ENCODE measurements around the gene PKNOX2.
"Not testable (repeated sequence)": the region's sequence is repeated elsewhere in the genome, so short reads cannot be mapped to it uniquely, and the experiment has no call there.

PKNOX2 gene

DNA sequence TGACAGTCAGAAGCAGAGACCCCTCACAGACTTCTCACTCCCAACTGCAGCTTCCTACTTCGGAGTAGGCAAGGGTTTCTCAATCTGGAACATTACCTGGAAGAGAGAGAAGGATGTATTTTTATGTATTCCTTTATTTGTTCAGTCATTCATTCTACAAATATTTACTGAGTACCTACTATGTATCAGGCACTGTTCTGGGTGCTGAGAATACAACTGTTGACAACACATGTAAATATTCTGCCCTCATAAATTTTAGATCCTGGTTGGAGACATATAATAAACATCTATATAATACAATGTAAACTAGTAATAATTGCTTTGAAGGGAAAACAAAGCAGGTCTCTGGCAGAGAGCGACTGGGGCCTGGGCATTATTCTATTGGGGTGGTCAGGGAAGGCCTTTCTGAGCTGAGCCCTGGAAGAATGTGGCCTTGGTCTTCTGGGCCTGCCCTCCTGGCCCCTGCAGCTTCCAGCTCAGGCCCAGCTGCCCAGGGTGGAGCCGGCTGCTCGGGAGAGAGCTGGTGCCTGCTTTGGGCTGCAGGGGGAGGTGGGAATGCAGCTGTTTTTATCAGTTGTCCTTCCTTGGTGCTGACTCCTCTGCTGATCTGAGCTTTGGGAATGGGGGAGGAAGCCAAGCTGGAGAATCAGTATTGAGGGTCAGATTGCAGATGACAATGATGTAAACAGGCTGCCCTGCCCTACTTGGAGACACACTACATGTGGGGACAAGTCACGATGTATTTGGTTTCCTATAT lies 46.8 kb downstream of the PKNOX2 start:
- no peak for DNase-seq

DNA sequence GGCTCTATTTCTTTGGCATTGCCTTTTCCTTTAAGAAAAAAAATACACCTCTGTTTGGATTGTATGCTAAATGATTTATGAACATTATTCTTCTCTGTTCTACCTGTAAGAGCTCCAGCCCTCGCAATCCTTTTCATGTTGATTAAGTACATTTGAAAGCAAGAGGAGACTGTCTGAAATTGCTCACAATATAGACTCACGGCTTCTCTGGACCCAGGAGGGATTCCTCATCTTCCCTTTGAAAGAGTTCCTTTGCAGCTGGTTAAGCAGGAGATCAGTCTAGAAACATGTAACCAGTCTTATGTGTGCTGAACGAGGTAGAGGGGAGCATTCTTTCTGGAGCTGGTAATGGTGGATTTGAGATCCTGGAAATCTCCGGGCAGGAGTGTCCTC lies 47.4 kb downstream of the PKNOX2 start:
- no peak for DNase-seq

DNA sequence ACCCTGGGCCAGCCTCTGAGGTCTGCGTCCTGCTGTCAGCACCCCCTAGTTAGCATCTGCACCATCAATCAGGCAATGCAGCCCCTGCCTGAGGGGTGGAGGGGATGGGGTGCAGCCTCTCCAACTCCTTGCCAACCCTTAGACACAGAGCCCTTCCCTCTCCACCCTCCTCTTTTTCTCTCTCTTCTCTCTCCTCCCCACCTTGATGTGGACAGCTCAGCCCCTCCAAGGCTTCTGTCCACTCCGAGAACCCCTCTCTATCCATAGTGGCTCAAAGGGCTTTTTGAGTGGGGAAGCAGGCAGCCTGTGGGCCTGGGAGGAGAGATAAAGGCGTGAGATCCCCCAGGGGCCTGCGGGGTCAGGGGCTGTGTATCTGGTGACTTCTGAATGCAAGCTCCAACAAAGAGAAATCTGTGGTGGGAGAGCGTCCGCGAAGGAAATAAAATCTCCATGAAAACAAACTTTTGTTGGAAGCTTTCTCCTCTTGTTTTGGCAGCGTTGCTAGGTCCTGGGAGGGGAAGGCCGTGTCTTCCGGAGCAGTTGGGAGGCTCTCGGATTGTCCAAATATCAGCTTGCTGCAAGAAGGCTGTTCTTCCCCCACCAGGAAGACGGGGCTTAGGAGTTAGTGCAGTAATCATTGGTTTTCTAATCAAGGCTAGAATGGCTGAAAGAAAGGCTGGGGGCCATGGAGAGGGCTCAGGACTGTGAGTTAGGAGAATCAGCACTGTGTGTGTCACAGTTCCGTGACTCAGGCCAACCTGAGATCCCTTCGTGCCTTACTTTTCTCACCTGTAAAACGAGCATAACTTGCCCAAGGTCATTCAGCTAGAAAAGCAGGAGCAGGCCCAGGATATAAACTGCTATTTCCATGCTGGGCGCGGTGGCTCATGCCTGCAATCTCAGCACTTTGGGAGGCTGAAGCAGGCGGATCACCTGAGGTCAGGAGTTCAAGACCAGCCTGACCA lies 50.3 kb downstream of the PKNOX2 start:
- no peak for DNase-seq

DNA sequence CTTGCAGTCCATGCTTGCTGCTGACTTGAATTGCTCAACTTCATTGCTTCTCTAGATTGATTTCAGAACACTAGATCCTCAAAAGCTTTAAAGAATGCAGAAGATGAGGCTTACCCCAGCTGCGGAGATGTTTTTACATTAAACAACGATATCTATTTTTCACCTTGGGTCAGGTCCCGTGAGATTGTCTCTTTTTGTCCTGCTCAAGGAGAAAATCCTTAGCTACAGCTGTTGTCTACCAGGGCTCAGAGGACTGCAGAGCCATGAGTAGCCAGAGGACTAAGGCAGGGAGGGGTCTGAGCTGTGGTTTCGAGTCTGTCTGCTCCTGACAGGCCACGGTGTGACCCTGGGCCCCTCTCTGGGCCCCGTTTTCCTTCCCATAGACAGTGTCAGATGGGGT lies 51.4 kb downstream of the PKNOX2 start:
- no peak for DNase-seq

DNA sequence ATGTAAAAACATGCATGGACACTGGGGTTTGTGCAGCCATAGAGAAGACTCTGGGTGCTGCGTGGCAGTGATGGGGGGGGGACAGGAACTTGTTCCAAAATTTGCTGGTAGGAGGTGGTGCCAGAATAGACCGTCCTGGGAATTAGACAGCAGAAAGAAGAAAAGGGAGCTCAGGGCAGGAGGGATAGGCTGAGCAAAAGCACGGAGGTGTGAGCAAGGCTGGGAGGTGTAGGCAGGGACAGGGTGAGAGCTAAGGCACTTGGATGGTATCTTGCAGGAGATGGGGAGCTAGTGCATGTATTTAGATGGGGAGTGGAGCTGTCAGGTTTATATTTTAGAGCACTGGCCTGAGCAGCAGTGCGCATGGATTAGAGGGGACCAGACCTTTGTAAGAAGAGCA lies 53.8 kb downstream of the PKNOX2 start:
- DNase-seq: no peak

DNA sequence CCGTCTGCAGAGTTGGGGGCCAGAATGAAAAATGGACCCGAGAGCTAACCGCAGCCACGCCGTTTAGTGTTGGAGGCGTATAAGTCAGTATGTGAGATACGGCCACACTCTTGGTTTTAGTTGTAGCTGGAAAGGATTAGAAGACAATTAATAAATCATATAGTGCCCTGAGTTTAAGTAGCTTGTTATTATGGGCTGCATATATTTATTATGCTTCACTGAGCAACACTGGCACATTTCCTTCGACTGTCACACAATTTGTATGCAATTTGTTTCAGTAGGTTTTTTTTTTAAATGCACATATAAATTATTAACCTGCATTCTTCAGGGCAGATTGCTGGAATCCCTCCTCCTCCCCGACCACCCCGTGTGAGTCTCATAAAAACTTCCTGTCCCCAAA lies 56.9 kb downstream of the PKNOX2 start:
- DNase-seq: no peak

DNA sequence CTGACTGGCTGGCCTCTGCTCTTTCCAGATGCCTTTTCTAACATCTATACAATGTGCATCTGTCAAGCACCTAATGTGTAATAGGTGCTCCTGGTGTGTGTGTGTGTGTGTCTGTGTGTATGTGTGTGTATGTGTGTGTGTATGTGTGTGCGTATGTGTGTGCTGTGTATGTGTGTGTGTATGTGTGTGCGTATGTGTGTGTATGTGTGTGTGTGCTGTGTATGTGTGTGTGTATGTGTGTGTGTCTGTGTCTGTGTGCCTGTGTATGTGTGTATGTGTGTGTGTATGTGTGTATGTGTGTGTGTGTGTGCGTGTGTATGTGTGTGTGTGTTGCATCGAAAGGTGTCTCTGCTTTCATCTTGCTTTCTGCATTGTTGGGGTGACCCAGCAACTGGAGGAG lies 57.9 kb downstream of the PKNOX2 start:
- DNase-seq: no peak

DNA sequence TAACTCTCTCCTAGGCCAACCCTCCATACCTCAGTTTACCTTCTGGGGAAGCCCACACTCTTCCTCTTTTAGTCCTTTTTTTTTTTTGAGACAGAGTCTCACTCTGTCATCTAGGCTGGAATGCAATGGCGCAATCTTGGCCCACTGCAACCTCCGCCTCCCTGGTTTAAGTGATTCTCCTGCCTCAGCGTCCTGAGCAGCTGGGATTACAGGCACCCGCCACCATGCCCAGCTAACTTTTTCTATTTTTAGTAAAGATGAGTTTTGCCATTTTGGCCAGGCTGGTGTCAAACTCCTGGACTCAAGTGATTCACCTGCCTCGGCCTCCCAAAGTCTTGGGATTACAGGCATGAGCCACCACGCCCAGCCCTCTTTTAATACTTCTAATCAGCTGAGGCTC lies 58.6 kb downstream of the PKNOX2 start:
- not testable (repeated sequence) for DNase-seq

DNA sequence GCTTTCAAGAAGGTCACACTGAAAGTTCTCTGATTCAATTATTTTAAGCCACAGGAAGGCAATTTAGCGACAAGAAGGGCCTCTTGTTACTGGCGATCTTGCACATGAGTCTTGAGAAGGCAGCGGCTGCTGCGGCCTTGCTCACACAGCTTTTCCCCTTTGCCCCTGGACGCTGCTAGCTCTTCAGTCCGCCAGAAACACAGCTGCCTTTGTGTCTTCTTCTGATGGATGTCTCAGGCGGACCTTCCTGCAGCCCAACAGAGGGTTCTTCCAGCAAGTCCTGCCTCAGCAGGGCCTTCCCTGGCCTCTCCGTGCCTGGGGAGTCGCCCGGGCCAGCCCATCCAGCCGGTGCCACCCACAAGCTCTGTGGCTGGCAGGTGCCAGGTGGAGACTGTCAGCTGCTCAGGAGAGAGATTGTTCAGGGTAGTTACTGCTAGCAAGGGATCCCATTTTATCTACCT lies 59.4 kb downstream of the PKNOX2 start:
- no peak for DNase-seq

DNA sequence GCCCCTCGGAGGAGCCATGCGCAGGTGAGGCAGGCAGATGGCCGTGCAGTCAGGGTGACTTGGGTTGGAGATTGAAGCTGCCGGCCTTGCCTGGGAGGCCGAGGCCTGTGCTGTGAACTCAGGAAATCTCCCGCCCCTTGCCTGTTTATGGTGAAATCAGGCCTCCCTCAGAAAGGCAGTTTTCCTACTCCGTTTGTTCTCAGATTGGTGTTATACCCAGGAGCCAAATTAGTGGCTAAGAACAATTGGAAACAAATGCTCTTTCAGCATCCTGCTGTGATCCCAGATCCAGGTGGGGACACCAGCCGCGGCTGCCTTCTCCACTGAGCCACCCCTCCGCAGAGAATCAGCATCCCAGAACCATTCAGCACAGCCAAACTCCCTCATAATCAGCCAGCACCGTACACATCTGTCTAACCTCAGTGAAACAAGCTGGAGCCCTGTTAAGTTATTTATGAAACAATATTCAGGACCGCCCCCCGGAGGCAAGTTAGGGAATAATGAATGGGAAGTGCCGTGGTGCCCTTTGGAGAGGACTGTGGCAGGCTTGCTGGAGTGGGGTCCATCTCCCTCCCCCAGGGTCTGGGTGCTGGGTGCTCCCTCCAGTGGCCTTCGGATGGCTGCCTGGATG lies 60.0 kb downstream of the PKNOX2 start:
- DNase-seq: no peak

DNA sequence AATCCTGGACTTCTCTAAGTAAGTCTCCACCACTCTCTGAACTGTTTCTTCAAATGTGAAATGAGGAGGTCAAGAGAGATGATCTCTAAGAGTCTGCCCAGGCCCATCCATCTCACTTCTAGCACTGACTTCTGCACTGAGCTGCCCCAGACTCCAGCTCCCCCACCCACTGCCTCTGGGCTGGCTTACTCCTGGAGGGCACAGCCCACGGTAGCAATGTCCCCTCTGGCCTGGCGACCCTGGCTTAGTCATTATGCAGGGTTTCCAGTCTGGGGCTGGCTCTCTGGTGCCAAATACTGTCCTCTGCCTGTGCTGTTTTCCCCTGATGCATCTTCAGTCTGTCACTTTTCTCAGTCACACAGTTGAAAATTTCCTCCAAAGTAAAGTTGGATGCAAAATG lies 60.9 kb downstream of the PKNOX2 start:
- DNase-seq: no peak

DNA sequence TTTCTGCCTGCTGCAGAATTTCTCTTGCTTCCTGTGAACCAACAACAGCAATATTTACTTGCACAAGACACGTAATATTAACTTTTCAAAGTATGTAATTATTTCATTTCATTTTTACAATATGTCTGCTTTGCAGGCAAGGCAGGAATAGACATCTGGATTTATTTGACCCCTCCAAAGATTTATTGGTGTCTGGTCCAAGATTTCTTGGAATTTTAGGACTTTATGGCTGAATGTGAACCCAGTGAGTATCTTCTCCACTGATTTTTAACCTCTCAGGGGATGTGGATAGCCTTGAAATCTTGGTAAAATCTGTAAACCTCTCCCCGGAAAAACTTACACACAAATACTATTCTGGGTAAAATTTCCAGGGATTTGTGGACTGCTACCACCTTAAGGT lies 61.5 kb downstream of the PKNOX2 start:
- DNase-seq: no peak

DNA sequence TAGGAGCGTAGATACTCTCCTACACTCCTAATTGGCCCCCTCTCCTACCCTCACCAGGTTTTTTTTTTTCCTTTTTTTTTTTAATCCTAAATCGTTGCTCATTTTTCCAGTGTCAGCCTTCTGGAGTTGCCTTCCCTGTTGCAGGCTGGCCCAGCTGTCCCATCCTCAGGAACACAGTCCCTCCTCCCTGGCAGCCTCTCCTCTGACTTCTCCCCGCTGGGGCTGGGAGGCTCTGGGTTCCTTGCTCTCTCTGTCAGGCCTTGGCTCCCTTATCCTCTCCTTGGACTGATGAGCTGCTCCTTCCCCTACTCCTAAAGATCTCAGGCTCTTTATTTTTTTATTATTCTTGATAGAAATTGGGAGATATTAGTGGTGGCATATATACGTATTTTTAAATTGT lies 62.2 kb downstream of the PKNOX2 start:
- DNase-seq: no peak

DNA sequence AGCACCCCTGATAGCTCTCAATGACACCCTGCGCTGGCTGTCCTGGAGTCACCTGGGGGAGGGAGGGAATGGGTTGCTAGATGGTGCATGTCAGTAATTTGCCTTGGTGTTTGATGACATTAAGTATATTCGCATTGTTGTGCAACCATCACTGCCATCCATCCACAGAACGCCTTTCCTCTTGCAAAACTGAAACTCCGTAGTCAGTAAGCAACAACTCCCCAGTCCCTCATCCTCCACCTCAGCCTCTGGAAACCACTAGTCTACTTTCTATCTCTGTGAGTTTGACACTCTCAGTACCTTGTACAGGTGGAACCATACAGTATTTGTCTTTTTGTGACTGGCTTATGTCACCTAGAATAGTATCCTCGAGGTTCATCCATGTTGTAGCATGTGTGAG lies 62.6 kb downstream of the PKNOX2 start:
- DNase-seq: no peak

DNA sequence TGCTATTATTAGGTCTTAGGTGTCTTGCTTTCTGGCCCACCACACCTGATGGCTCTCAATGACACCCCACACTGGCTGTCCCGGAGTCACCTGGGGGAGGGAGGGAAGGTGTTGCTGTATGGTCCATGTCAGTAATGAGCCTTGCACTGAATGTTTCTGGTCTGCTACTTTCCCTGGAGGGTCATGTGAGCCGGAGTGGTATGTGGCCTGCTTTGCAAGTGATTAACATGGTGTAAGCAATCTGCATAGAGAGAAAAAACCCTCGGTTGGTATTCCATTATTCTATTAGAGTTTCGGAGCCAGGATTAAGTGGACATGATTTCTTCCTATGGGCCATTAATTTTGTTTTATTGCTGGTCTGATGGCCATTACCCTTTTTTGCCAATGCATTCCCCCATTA lies 63.9 kb downstream of the PKNOX2 start:
- DNase-seq: no peak

DNA sequence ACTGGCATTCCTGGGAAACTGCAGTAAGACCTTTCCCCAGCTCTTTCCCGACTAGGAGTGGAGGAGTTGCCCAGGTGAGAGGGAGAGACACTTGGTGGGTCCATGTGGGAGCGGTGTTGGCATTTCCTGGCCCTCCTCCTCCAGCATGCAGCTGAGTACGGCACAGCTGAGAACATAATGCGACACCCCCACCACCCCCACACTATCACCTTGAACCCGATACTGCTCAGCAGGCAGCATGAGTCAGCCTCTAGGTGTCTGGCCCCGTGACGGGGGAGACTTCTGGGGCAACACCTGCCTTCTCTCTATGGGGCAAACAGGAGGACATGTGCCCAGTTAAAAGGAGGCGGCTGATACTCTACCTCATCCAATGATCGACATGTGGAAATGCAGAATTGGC lies 64.4 kb downstream of the PKNOX2 start:
- no peak for DNase-seq

DNA sequence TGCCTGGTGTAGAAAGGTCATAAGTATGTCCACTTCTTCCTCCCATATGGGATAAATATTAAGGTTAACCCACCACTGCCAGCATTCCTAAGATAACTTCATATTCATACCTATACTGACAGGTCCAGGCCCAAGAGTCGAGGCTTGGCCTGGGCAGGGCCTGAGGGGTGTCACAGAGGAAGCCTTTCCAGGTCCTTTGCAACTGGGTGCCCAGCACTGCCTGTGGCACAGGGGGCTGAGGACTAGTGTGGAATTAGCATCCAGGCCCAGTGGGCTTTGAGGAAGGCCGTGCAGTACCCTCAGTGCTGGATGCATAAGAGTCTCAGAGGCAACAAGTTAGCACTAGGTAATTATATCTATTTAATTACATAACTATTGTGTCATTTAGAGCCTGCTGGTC lies 65.4 kb downstream of the PKNOX2 start:
- no peak for DNase-seq

DNA sequence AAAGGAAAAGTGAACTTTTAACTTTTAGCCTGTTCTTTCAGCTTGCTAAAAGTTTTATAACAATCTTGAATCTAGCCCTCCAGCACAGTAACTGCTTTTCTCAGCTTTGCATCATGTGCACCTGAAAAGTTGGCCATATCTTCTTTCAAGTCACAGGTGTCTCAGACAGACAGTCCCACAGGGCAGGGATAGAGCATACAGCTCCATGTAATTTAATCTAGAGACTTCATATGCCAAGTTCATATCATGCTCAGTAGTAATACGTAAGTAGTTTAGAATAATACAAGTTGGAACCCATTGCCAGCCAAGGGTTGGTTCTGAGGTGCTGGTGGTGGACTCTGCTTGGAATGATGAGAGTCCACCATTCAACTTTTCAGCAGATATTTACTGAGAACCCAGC lies 68.6 kb downstream of the PKNOX2 start:
- DNase-seq: no peak

DNA sequence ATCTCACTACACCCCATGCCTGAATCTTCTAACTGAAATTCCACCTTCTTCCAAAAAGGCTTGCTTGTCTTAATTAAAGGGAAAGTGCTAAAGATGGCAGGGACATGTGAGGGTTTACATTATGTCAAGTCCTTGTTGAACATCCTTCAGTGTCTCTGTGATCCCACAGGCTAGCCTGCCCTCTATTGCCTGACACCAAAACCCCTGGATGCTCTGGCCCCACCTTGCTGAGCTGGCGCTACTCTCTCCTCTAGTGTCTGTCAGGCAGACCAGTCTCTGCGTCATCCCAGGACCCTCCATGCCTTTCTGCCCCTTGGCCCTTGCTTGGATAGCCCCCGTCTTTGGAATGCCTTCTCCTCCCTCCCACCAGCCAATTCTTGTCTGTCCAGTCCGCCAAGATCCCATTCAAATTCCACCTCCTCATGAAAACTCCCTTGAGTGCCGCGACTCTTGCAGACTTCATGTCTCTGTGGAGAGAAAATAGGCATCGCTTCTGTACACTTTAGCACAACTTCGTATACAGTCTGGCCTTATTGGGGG lies 69.3 kb downstream of the PKNOX2 start:
- no peak for DNase-seq

DNA sequence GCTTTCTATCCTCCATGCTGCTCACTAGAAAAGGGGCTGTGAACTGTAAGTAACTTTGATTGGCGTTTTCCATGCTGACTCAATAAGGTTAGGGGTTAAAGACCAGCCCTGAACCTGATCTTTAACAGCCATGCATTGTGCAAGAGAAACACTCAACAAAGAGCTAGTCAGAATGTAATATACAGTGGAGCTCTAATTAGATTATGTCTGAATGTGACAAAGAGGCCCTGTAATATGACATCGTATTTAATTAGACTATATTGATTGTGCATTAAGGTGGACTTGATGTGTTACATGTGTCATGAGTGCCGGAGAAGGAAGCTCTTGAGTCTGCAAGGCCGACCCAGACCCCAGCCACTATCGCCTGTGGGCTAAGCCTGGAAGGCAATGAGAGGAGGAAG lies 70.5 kb downstream of the PKNOX2 start:
- DNase-seq: no peak

DNA sequence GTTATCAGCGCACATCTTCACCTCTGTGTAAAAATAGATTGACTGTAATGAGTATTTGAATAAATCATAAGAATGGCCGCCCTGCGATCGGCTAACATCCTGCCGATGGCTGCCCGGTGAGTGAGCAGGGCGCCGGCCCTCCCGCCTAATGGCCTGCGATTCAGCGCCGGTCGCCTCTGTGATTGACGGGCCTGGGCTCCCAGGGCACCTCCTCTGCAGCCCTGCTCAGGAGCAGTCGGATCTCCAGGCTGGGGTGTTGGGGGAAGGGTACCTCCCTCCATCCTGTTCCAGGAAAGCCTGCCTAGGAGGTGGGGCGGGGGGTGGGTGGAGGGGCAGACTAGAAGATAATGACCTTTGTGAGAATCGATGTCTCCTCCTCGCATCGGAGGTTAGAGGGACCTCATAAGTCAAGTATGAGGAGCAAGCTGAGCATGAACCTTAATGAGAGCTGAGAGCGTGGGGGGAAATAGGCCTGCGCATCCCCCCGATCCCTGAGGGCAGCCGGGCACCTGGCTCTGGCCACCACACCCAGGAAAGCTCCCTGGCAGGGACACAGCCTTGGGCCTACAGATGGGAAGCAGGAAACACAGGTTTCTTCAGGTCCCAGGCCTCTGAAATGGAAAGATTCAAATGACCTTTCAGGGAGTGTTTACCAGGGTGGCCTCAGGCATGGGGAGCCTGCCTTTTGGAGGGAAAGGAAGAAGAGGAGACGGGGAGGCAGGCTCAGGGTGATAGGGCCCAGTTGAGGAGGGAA lies 71.7 kb downstream of the PKNOX2 start:
- no peak for DNase-seq

Measured in SHP77 (cell line).